Tibial artery (tissue), 4 donors: ENCODE data around the gene MAMSTR.

Experiments used
- DNase-seq, 2 donors: peaks; one replicate each; pipeline ENCODE4 v3.0.0-alpha.2; 2019
- H3K27ac ChIP-seq, 2 donors: fragments of 200-600 bp; sonication (generic) in 1 of 2; 1 replicate in 1 of 2; 2 replicates in 1 of 2; pipeline ENCODE4 v1.5.1; 2018 to 2019; ENCODE audit warnings: mild to moderate bottlenecking in 1 of 2
- H3K27me3 ChIP-seq, 2 donors: fragments of 200-600 bp; sonication (generic) in 1 of 2; one replicate each; pipeline versions ENCODE4 v1.5.1 to v1.6.0; 2016 to 2019
- H3K36me3 ChIP-seq, 3 donors: fragments of 200-600 bp; sonication (generic) in 2 of 3; one replicate each; pipeline ENCODE4 v1.5.1; 2016 to 2019; ENCODE audit warnings: mild to moderate bottlenecking in 2 of 3
- H3K4me1 ChIP-seq, 4 donors: fragments of 200-600 bp; sonication (generic) in 2 of 4; 1 replicate in 3 of 4; 2 replicates in 1 of 4; pipeline ENCODE4 v1.5.1; 2016 to 2019
- H3K4me3 ChIP-seq, 2 donors: fragments of 200-600 bp; sonication (generic) in 1 of 2; 1 replicate in 1 of 2; 2 replicates in 1 of 2; pipeline ENCODE4 v1.5.1; 2018 to 2019; ENCODE audit warnings: mild to moderate bottlenecking in 2 of 2
- H3K9me3 ChIP-seq, 3 donors: fragments of 200-600 bp; sonication (generic) in 1 of 3; one replicate each; pipeline ENCODE4 v1.5.1; 2016 to 2019
- CTCF ChIP-seq, 2 experiments: fragments of 200-600 bp in 1 of 2; fragments of 450-650 bp in 1 of 2; IDR thresholded peaks; one replicate each; pipeline ENCODE4 v1.5.1; 2017 to 2019; ENCODE audit warnings: antibody characterized with exemption in 2 of 2, mild to moderate bottlenecking in 1 of 2, moderate library complexity in 1 of 2
- intact Hi-C: fragments of 100-400 bp; cut with DNase I; formaldehyde crosslinking; loops from one replicate; pipeline ENCODE4 v1.15.0; 2023; ENCODE audit warnings: low total_unique reads

MAMSTR gene

GRCh38 chr19:48752496-48753365, 33.2 kb upstream of the MAMSTR start, which contains the start of gene FUT1:
FUT1 (minus strand) TSS chr19:48752641; CDS start chr19:48751281, 1,360 bp downstream.
- intact Hi-C loops, result no loop called here
- no peak for TF ChIP-seq CTCF (IDR thresholded peaks at IDR 0.05)
- H3K36me3 ChIP-seq, result peaks cover 0 to 11% (median 0%) of the 10 kb centered on the region in 3 donors
- DNase-seq, result peak in 1 of 2 donors; percentile 37
- peak within 1 kb of the TSS; percentile 27 to 47 for H3K4me3 ChIP-seq
- peaks cover 0 to 59% of the 10 kb centered on the region in 2 donors for H3K27me3 ChIP-seq
- H3K4me1 ChIP-seq, result peaks cover 0 to 12% (median 9%) of the 10 kb centered on the region in 4 donors
- H3K27ac ChIP-seq, result no peak within 1 kb of the TSS
- H3K9me3 ChIP-seq, result no peaks in the 10 kb centered on the region

- Histone ChIP-seq H3K27ac (no peak overlapping the region), H3K4me3 (peak overlapping the region; percentile 27 to 47), H3K4me1 (peaks cover 0 to 13% (median 11%) of the 10 kb centered on the region in 4 donors), H3K9me3 (no peaks in the 10 kb centered on the region), H3K36me3 (peaks cover 0 to 11% (median 0%) of the 10 kb centered on the region in 3 donors), H3K27me3 (peaks cover 0 to 57% of the 10 kb centered on the region in 2 donors)
- intact Hi-C loops, result no loop called here
- DNase-seq, result no peak
- no peak for TF ChIP-seq CTCF (IDR thresholded peaks at IDR 0.05)
Observed at GRCh38 chr19:48751845-48752495, 32.4 kb upstream of the MAMSTR start.

- no peak overlapping the region for H3K4me3 ChIP-seq
- H3K36me3 ChIP-seq, result peaks cover 0 to 11% (median 0%) of the 10 kb centered on the region in 3 donors
- peaks cover 0 to 60% of the 10 kb centered on the region in 2 donors for H3K27me3 ChIP-seq
- intact Hi-C loops, result no loop called here
- no peak overlapping the region for H3K27ac ChIP-seq
- no peak for DNase-seq
- H3K4me1 ChIP-seq, result peaks cover 0 to 16% (median 11%) of the 10 kb centered on the region in 4 donors
- no peaks in the 10 kb centered on the region for H3K9me3 ChIP-seq
- TF ChIP-seq CTCF (IDR thresholded peaks at IDR 0.05), result no peak
Observed at GRCh38 chr19:48750771-48751504, 31.4 kb upstream of the MAMSTR start.

GRCh38 chr19:48750351-48750750, 30.8 kb upstream of the MAMSTR start:
- Histone ChIP-seq H3K27ac (no peak overlapping the region), H3K4me1 (peaks cover 0 to 16% (median 11%) of the 10 kb centered on the region in 4 donors), H3K4me3 (no peak overlapping the region), H3K9me3 (no peaks in the 10 kb centered on the region), H3K27me3 (peaks cover 0 to 58% of the 10 kb centered on the region in 2 donors), H3K36me3 (peaks cover 0 to 11% (median 0%) of the 10 kb centered on the region in 3 donors)
- no peak for TF ChIP-seq CTCF (IDR thresholded peaks at IDR 0.05)
- intact Hi-C loops, result no loop called here
- no peak for DNase-seq

GRCh38 chr19:48749571-48750198, 30.2 kb upstream of the MAMSTR start:
- intact Hi-C loops, result no loop called here
- Histone ChIP-seq H3K27ac (no peak overlapping the region), H3K4me1 (peaks cover 0 to 16% (median 11%) of the 10 kb centered on the region in 4 donors), H3K4me3 (no peak overlapping the region), H3K9me3 (no peaks in the 10 kb centered on the region), H3K36me3 (peaks cover 0 to 11% (median 0%) of the 10 kb centered on the region in 3 donors), H3K27me3 (peaks cover 0 to 56% of the 10 kb centered on the region in 2 donors)
- no peak for DNase-seq
- no peak for TF ChIP-seq CTCF (IDR thresholded peaks at IDR 0.05)
